NCI-H82 treated with DMSO at 0.1 percent for 48 hours (cell line): ENCODE measurements around the gene SLC17A5.
"Not testable (repeated sequence)": the region's sequence is repeated elsewhere in the genome, so short reads cannot be mapped to it uniquely, and the experiment has no call there.

Source experiments
- DNase-seq: peaks from one replicate; lab custom pipeline; 2025; ENCODE audit not compliant: unreplicated experiment; lab: John Stamatoyannopoulos, UW

The SLC17A5 gene

GRCh38 chr6:73618082-73618481 is 35.7 kb downstream of the SLC17A5 start:
- DNase-seq, result not testable (repeated sequence)

DNA sequence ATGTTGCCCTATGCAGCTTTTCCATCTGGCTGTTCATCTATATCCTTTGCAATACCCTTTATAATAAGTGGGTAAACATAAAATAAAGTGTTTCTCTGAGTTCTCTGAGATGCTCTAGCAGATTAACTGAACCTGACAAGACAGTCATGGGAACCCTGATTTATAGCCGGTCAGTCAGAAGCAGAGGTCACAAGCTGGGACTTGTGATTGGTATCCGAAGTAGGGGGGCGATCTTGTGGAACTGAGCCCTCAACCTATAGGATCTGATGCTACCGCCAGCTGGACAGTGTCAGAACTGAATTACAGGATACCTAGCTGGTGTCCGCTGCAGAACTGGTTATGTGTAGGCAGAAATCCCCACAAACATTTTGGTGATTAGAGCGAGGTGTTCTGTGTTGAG is 39.0 kb downstream of the SLC17A5 start:
- no peak for DNase-seq

DNA sequence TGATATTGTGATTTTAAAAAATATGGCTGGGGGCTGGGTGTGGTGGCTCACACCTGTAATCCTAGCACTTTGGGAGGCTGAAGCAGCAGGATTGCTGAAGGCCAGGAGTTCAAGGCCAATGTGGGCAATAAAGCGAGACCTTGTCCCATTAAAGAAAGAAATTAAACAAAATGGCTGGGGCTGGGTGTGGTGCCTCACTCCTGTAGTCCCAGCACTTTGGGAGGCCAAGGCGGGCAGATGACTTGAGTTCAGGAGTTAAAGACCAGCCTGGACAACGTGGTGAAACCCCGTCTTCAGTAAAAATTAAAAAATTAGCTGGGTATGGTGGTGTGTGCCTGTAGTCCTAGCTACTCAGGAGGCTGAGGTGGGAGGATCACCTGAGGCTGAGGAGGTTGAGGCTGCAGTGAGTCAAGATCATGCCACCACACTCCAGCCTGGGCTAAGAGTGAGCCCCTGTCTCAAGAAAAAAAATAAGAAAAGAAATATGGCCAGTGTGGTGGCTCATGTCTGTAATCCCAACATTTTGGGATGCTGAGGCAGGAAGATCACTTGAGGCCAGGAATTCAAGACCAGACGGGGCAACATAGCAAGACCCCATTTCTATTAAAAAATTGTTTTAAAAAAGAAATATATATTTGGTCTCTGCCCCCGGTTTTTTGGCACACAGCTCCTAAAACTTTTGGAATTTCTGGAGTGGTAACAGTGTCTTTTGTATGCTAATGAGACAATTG is 39.8 kb downstream of the SLC17A5 start:
- no peak for DNase-seq

DNA sequence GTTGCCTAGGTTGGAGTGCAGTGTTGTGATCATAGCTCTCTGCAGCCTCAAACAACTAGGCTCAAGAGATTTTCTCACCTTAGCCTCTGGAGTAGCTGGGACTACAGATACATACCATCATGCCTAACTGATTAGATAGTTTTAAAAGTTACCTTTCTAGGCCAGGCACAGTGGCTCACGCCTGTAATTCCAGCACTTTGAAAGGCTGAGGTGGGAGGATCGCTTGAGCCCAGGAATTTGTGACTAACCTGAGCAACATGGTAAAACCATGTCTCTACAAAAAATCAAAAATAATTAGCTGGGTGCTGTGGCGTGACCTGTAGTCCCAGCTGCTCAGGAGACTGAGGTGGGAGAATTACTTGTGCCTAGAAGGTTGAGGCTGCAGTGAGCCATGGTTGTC is 41.2 kb downstream of the SLC17A5 start:
- DNase-seq, result no peak

GRCh38 chr6:73610444-73611275 is 43.1 kb downstream of the SLC17A5 start:
- no peak for DNase-seq

GRCh38 chr6:73608761-73609160 is 45.0 kb downstream of the SLC17A5 start:
- no peak for DNase-seq

GRCh38 chr6:73606428-73606827 is 47.4 kb downstream of the SLC17A5 start:
- no peak for DNase-seq

- DNase-seq, result no peak
Observed at GRCh38 chr6:73604461-73604860, 49.3 kb downstream of the SLC17A5 start.

GRCh38 chr6:73604020-73604419 is 49.8 kb downstream of the SLC17A5 start:
- no peak for DNase-seq

DNA sequence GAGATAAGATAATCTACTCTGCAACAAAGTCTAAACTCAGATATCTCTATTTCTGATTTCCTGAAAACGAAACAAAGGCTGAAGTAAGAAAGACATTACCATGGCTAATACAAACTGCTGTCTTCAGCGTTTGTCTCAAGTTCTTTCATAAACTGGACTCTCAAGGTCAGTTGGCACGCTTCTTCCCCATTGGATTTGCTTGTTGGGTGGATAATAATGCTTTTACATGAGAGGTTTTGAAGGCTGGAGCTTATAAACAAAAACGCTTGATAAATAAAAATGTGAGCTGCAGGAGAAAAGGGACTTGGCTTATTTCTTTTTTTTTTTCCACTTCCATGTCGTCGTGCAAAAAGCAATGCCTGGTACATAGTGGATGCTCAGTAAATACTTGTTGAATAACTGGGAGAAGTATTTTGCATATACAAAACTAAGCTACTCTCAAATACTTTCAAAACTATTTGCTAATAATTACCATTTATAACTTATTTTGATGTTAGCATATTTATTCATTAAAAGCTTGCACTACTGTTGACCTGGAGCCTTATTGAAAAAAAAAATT is 67.3 kb downstream of the SLC17A5 start:
- DNase-seq, result no peak

- no peak for DNase-seq
Observed at GRCh38 chr6:73585566-73586415, 68.0 kb downstream of the SLC17A5 start.

GRCh38 chr6:73581293-73581692 is 72.5 kb downstream of the SLC17A5 start:
- DNase-seq, result no peak

DNA sequence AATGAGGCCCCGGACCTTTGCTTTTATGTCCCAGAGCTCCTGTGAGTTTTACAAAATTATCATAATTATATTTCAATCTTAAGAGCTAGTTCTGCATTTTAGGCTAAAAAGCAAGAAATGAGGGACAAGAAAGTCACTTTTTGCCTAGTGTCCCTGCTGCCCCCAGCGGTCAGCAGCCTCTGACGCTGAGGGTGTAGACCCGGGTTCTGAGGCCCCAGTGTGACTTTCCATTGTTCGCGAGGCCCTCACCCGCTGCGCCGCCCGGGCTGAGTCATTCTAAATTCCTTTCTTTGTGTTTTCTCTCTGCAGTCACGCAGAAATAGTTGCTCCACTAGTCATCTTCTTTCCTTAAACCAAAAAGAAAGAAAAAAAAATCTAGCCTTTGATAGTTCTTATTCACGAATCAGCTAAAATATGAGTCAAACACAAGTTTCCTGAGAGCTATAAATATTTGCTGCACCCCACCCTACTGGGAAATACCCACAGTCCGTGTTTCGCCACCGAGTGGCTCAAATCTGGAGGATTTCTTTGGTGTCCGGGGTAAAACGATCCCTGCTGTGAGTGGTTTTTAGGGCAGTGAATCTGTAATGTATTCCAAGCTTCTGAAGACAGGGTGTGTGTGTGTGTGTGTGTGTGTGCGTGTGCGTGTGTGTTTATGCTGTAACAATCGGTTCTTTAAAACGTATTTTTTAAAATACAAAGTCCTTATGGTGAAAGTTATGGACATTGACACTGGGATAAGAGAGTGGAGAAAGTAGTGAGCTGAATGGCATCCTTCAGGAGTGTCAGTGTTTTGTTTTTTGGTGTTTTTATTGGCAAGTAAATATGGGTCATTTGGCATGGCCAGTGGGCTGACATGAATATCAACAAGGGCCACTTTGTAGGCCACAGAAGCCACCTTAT is 73.3 kb downstream of the SLC17A5 start:
- DNase-seq, result no peak

DNA sequence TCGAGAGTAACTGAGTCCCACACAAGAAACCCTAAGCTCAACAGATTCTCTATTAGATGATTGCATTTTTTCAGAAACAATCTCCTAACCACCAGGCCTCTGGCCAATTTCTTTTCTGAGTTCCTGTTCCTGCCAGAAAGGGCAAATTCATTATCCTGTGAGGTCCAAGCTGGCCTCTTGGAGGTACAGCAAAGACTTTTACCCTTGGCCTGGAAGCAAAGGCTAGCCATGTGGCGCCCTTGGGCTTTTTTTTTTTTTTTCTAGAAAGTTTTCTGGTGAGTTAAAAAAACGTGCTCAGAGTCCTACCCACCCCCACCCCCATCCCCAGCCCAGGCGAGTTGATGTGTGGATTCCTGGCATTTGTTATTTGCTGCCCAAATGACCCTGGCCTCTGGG is 73.9 kb downstream of the SLC17A5 start:
- no peak for DNase-seq

GRCh38 chr6:73579389-73579788 is 74.4 kb downstream of the SLC17A5 start:
- no peak for DNase-seq

GRCh38 chr6:73577676-73578075 is 76.1 kb downstream of the SLC17A5 start:
- DNase-seq, result no peak

DNA sequence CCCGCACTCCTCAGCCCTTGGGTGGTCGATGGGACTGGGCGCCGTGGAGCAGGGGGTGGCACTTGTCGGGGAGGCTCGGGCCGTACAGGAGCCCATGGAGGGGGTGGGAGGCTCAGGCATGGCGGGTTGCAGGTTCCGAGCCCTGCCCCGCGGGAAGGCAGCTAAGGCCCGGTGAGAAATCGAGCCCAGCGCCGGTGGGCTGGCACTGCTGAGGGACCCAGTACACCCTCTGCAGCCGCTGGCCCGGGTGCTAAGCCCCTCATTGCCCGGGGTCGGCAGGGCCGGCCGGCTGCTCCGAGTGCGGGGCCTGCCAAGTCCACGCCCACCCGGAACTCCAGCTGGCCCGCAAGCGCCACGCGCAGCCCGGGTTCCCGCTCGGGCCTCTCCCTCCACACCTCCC is 81.3 kb downstream of the SLC17A5 start:
- not testable (repeated sequence) for DNase-seq

DNA sequence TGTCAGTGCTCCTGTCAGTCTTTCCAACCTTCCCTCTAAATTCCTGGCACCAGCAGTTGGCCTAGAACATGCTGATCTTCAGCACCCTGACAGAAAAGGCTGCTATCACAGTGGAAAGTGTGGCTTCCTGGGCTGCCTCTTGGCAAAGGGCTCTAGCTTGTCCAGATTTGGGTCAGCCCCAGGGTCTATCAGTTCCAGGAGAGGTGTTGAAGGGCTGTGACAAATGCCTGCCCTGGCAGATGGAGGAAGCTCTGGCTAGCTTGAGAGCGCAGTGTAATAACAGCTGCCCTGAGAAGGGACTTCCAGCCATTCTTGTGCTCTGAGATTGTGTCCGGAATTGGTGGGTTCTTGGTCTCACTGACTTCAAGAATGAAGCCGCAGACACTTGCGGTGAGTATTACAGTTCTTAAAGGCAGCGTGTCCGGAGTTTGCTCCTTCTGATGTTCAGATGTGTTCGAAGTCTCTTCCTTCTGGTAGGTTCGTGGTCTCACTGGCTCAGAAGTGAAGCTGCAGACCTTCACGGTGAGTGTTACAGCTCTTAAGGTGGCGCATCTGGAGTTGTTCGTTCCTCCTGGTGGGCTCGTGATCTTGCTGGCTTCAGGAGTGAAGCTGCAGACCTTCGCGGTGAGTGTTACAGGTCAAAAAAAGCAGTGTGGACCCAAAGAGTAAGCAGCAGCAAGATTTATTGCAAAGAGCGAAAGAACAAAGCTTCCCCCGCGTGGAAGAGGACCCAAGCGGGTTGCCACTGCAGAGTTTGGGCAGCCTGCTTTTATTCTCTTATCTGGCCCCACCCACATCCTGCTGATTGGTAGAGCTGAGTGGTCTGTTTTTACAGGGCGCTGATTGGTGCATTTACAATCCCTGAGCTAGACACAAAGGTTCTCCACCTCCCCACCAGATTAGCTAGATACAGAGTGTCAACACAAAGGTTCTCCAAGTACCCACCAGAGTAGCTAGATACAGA is 82.3 kb downstream of the SLC17A5 start:
- DNase-seq, result not testable (repeated sequence)

DNA sequence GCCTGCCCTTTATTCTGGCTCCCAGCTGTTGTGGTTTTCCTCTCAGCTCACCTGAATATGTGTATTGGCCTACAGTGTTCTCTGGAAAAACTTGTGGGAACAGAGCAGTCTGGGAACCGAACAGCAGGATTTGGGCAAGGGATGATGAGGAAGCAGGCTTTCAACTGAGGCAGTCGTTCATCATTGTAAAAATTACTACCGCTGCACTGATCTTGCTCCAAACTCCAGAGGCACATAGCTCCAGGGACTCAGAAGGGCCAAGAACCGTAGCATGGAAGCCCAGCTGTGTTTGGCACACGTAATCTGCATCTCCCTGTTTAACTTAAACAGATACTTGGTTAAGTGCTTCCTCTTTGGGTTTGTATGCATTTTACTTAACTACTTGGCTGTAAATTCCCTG is 84.7 kb downstream of the SLC17A5 start:
- DNase-seq, result no peak
